H1 (cell line): ENCODE measurements around the gene HTD2. TPM values are rescaled to one million over a fixed set of nuclear protein-coding genes. Genes with fewer than 3 reads are reported as not detected.

ENCODE experiments used
- CTCF ChIA-PET: fragments of 300-600 bp; sonication (Branson Sonifier 250); formaldehyde crosslinking; loops from one replicate; lab custom pipeline; 2021; ENCODE audit not compliant: partially characterized antibody; lab: Charles Lee
- POLR2A ChIA-PET: fragments of 300-600 bp; sonication (Branson Sonifier 250); formaldehyde crosslinking; loops from one replicate; lab custom pipeline; 2021; ENCODE audit warnings: inconsistent platforms; ENCODE audit not compliant: partially characterized antibody; lab: Charles Lee
- DNase-seq, 2 experiments: peaks; one replicate each; pipeline versions ENCODE4 v3.0.0 to v3.0.0-alpha.2; 2010 to 2022; ENCODE audit warnings: low spot score in 2 of 2, low read depth in 1 of 2, mixed read lengths in 1 of 2
- FAIRE-seq: peaks from 2 replicates; lab custom pipeline; 2011; peaks lifted over from hg19 to GRCh38; lab: Jason Lieb, UNC
- H2AFZ ChIP-seq: 2 replicates; pipeline ENCODE4 v1.8.1; 2012; ENCODE audit warnings: low read length, inconsistent platforms
- H2AK5ac ChIP-seq: 2 replicates; pipeline ENCODE4 v1.6.1; 2013; ENCODE audit warnings: low read depth, low read length
- H2BK120ac ChIP-seq: replicated peaks from 2 replicates; pipeline ENCODE3; 2013; ENCODE audit warnings: low read depth, low read length, inconsistent platforms
- H2BK12ac ChIP-seq: 2 replicates; pipeline ENCODE4 v1.6.1; 2013; ENCODE audit warnings: low read depth, low read length
- H2BK15ac ChIP-seq: 2 replicates; pipeline ENCODE4 v1.6.1; 2013; ENCODE audit warnings: low read length
- H2BK20ac ChIP-seq: 2 replicates; pipeline ENCODE4 v1.6.1; 2013; ENCODE audit warnings: low read length
- H2BK5ac ChIP-seq: 2 replicates; pipeline ENCODE4 v1.6.1; 2013; ENCODE audit warnings: low read depth, low read length
- H3K14ac ChIP-seq: 2 replicates; pipeline ENCODE4 v1.6.1; 2013; ENCODE audit warnings: inconsistent platforms; ENCODE audit not compliant: insufficient read length
- H3K18ac ChIP-seq: 2 replicates; pipeline ENCODE4 v1.6.1; 2013; ENCODE audit warnings: low read length; ENCODE audit errors: extremely low read depth
- H3K23ac ChIP-seq: 2 replicates; pipeline ENCODE4 v1.6.1; 2013; ENCODE audit warnings: inconsistent platforms; ENCODE audit not compliant: insufficient read length
- H3K23me2 ChIP-seq: 2 replicates; pipeline ENCODE4 v1.6.1; 2013; ENCODE audit warnings: low read depth, low read length
- H3K27ac ChIP-seq: 2 replicates; pipeline ENCODE4 v1.6.1; 2011; ENCODE audit warnings: low read depth, low read length, inconsistent platforms
- H3K27me3 ChIP-seq, 4 experiments: replicated peaks in 1 of 4; 1 replicate in 1 of 4; 2 replicates in 3 of 4; pipeline versions ENCODE4 v1.6.1 to v1.8.1; 2011 to 2013; ENCODE audit warnings: low read length in 3 of 4, mild to moderate bottlenecking in 3 of 4, inconsistent platforms in 2 of 4, mixed read lengths in 2 of 4, moderate library complexity in 1 of 4; ENCODE audit not compliant: control insufficient read depth in 3 of 4, insufficient read depth in 3 of 4; ENCODE audit errors: extremely low read depth in 1 of 4
- H3K36me3 ChIP-seq, 4 experiments: 2 replicates each; pipeline versions ENCODE4 v1.6.1 to v1.8.1; 2011 to 2013; ENCODE audit warnings: mild to moderate bottlenecking in 4 of 4, low read length in 3 of 4, moderate library complexity in 2 of 4, control low read depth in 1 of 4, inconsistent platforms in 1 of 4; ENCODE audit not compliant: insufficient read depth in 4 of 4, control insufficient read depth in 2 of 4
- H3K4ac ChIP-seq: replicated peaks from 2 replicates; pipeline ENCODE3; 2013; ENCODE audit warnings: low read length, low read depth, mixed read lengths, inconsistent platforms; ENCODE audit not compliant: insufficient read length
- H3K4me1 ChIP-seq, 4 experiments: replicated peaks in 1 of 4; 1 replicate in 1 of 4; 2 replicates in 3 of 4; pipeline versions ENCODE4 v1.6.1 to v1.8.1; 2011 to 2013; ENCODE audit warnings: low read length in 3 of 4, inconsistent platforms in 2 of 4, mixed read lengths in 1 of 4; ENCODE audit not compliant: insufficient read depth in 4 of 4, control insufficient read depth in 3 of 4
- H3K4me2 ChIP-seq, 2 experiments: 2 replicates each; pipeline versions ENCODE4 v1.6.1 to v1.8.1; 2011 to 2013; ENCODE audit warnings: low read depth in 2 of 2, low read length in 2 of 2, control low read depth in 1 of 2, inconsistent platforms in 1 of 2, mild to moderate bottlenecking in 1 of 2; ENCODE audit not compliant: insufficient read depth in 1 of 2
- H3K4me3 ChIP-seq, 4 experiments: fragments of 200-600, 300-600 bp in 1 of 4; sonication (generic), shearing (Covaris generic), sonication (Bioruptor Twin) in 1 of 4; 2 replicates each; pipeline versions ENCODE4 v1.5.1 to v1.8.1; 2011 to 2016; ENCODE audit warnings: low read length in 4 of 4, low read depth in 3 of 4, control low read depth in 2 of 4, inconsistent platforms in 2 of 4, mild to moderate bottlenecking in 2 of 4, mixed read lengths in 1 of 4, moderate library complexity in 1 of 4; ENCODE audit not compliant: insufficient read depth in 2 of 4; ENCODE audit errors: extremely low read depth in 1 of 4
- H3K56ac ChIP-seq: replicated peaks from 2 replicates; pipeline ENCODE3; 2013; ENCODE audit warnings: low read depth, mild to moderate bottlenecking, mixed read lengths, low read length, inconsistent platforms; ENCODE audit not compliant: insufficient read length
- H3K79me1 ChIP-seq: 2 replicates; pipeline ENCODE4 v1.6.1; 2013; ENCODE audit warnings: low read depth, low read length, control low read depth
- H3K79me2 ChIP-seq, 2 experiments: 2 replicates each; pipeline versions ENCODE4 v1.6.1 to v1.8.1; 2012 to 2013; ENCODE audit warnings: low read length in 2 of 2, mild to moderate bottlenecking in 2 of 2, inconsistent platforms in 1 of 2; ENCODE audit not compliant: insufficient read depth in 2 of 2, control insufficient read depth in 1 of 2
- H3K9ac ChIP-seq, 4 experiments: replicated peaks in 1 of 4; 1 replicate in 1 of 4; 2 replicates in 3 of 4; pipeline versions ENCODE4 v1.6.1 to v1.8.1; 2011 to 2013; ENCODE audit warnings: low read depth in 3 of 4, low read length in 3 of 4, control low read depth in 2 of 4, mild to moderate bottlenecking in 2 of 4, moderate library complexity in 2 of 4, inconsistent platforms in 1 of 4; ENCODE audit errors: extremely low read depth in 1 of 4
- H3K9me3 ChIP-seq, 2 experiments: 2 replicates each; pipeline versions ENCODE4 v1.6.1 to v1.8.1; 2012 to 2013; ENCODE audit warnings: mild to moderate bottlenecking in 2 of 2, moderate library complexity in 2 of 2, control low read depth in 1 of 2, inconsistent platforms in 1 of 2, low read depth in 1 of 2, low read length in 1 of 2, mixed read lengths in 1 of 2; ENCODE audit not compliant: insufficient read depth in 2 of 2
- H4K20me1 ChIP-seq, 2 experiments: replicated peaks in 1 of 2; 2 replicates each; pipeline versions ENCODE3 to v1.8.1; 2011 to 2013; ENCODE audit warnings: inconsistent platforms in 2 of 2, low read length in 2 of 2, mild to moderate bottlenecking in 1 of 2; ENCODE audit not compliant: insufficient read depth in 2 of 2, control insufficient read depth in 1 of 2
- H4K5ac ChIP-seq: 2 replicates; pipeline ENCODE4 v1.6.1; 2013; ENCODE audit warnings: low read length, low read depth, mixed read lengths, inconsistent platforms; ENCODE audit not compliant: insufficient read length
- H4K8ac ChIP-seq: 2 replicates; pipeline ENCODE4 v1.8.0; 2013; ENCODE audit warnings: mild to moderate bottlenecking, moderate library complexity, low read length, inconsistent platforms; ENCODE audit not compliant: insufficient read depth; ENCODE audit errors: extremely low read depth
- H4K91ac ChIP-seq: replicated peaks from 2 replicates; pipeline ENCODE3; 2013; ENCODE audit warnings: low read length, mixed read lengths, inconsistent platforms; ENCODE audit not compliant: insufficient read length
- KDM1A ChIP-seq: fragments of 200-600, 300-600 bp; sonication (generic); IDR thresholded peaks from 2 replicates; pipeline ENCODE4 v1.7.1; 2016; ENCODE audit warnings: mild to moderate bottlenecking, low read length, borderline replicate concordance
- RXRA ChIP-seq: IDR thresholded peaks from 2 replicates; pipeline ENCODE4 v1.6.1; 2011; ENCODE audit warnings: low read depth, mild to moderate bottlenecking, low read length, moderate library complexity; ENCODE audit not compliant: insufficient read depth
- SP4 ChIP-seq: IDR thresholded peaks from 2 replicates; pipeline ENCODE4 v1.6.1; 2012; ENCODE audit warnings: low read length, inconsistent platforms
- TBP ChIP-seq: IDR thresholded peaks from 2 replicates; pipeline ENCODE4 v1.6.1; 2011; ENCODE audit warnings: low read depth, low read length, improper control_type of control experiment
- TCF12 ChIP-seq: IDR thresholded peaks from 2 replicates; pipeline ENCODE4 v1.6.1; 2011; ENCODE audit warnings: low read depth, mild to moderate bottlenecking, low read length
- WGBS, 2 experiments: shearing (Covaris generic) in 1 of 2; methylation state at CpG; one replicate each; pipeline versions ENCODE4 v1.1.6 to v1.1.7; 2013 to 2015; ENCODE audit warnings: low lambda C conversion rate in 2 of 2, mixed read lengths in 2 of 2, inconsistent platforms in 1 of 2, low coverage in 1 of 2, missing lambda C conversion rate in 1 of 2; ENCODE audit not compliant: insufficient replicate concordance in 2 of 2, insufficient coverage in 1 of 2, insufficient read length in 1 of 2; ENCODE audit errors: extremely low coverage in 1 of 2, missing lambda C conversion rate in 1 of 2; 5-methylcytosine and 5-hydroxymethylcytosine counted together
- polyA plus RNA-seq, 7 experiments: library from polyadenylated mRNA; depleted of rRNA in 3 of 7; stranded (reverse) in 5 of 7; unstranded in 2 of 7; fragments of >200 nt in 5 of 7; fragments of 200-250 nt in 2 of 7; gene quantifications; 1 replicate in 5 of 7; 2 replicates in 1 of 7; 4 replicates in 1 of 7; pipeline versions ENCODE4 v1.2.1 to v1.2.3, GENCODE V29; 2011 to 2013; ENCODE audit warnings: missing spikeins in 2 of 7, mixed read lengths in 2 of 7
- total RNA-seq: library from RNA; stranded (reverse); fragmentation: NEBNext Ultra II Directional; extraction: Animal tissue kit (Norgen Biotek cat#: 25700); gene quantifications from 2 replicates; pipeline ENCODE4 v1.2.1, GENCODE V29; 2021
- TF ChIP-seq, protein P1 (sequence below), 3 experiments: IDR thresholded peaks; 1 replicate in 2 of 3; 2 replicates in 1 of 3; pipeline versions ENCODE4 v1.5.1 to v1.6.1; 2011; ENCODE audit warnings: low read length in 3 of 3, mild to moderate bottlenecking in 3 of 3, inconsistent platforms in 2 of 3, low read depth in 1 of 3, moderate library complexity in 1 of 3; ENCODE audit not compliant: insufficient read depth in 1 of 3; ENCODE audit errors: control extremely low read depth in 1 of 3

HTD2 gene
- total and polyA plus RNA-seq, 2 of the 8 experiments (the other 6 are each of a cell fraction or from before 2014, with no cell fraction given): 8.8 to 10.8 TPM

GRCh38 chr3:58351920-58352319 lies 45.6 kb downstream of the HTD2 start:
- no peaks in the 10 kb centered on the region for H3K79me1 ChIP-seq
- no peaks in the 10 kb centered on the region for H3K79me2 ChIP-seq
- no peak overlapping the region for H4K5ac ChIP-seq
- H4K20me1 ChIP-seq: no peaks in the 10 kb centered on the region
- H2BK120ac ChIP-seq: no peak overlapping the region
- H3K56ac ChIP-seq: no peak overlapping the region
- no peaks in the 10 kb centered on the region for H3K23me2 ChIP-seq
- H3K4me1 ChIP-seq: 0 out of 7 replicates have a peak, but pooled peaks cover 0 to 3% (median 2%) of the 10 kb centered on the region in 4 experiments
- no peak overlapping the region for H3K4me3 ChIP-seq
- no peak overlapping the region for H2BK20ac ChIP-seq
- no peak overlapping the region for H3K4ac ChIP-seq
- no peak overlapping the region for H3K23ac ChIP-seq
- H3K4me2 ChIP-seq: no peak overlapping the region
- no peaks in the 10 kb centered on the region for H3K27me3 ChIP-seq
- no peak overlapping the region for H2AK5ac ChIP-seq
- H4K91ac ChIP-seq: no peak overlapping the region
- 0 out of 2 replicates have a peak overlapping the region, but pooled peaks have one; percentile 2 for H2BK5ac ChIP-seq
- H2BK12ac ChIP-seq: no peak overlapping the region
- ChIA-PET POLR2A (interaction anchor here (0.9 kb wide), 1 partner anchor 85 kb away, joined by 3 read pairs; no protein-coding TSS in a partner anchor), CTCF (interaction anchor here (0.8 to 2.6 kb wide), 11 partner anchors 11 to 185 kb away, joined by 3 to 11 read pairs (median 4); partner anchors contain the start of genes ACOX2, HTD2 and RPP14)
- no peak overlapping the region for H3K9ac ChIP-seq
- no peak for DNase-seq
- H4K8ac ChIP-seq: no peak overlapping the region
- H2AFZ ChIP-seq: peak overlapping the region; percentile 5; the same call in 1 of the 2 replicates
- no peak overlapping the region for H2BK15ac ChIP-seq
- no peak overlapping the region for H3K18ac ChIP-seq
- H3K36me3 ChIP-seq: no peaks in the 10 kb centered on the region
- H3K14ac ChIP-seq: no peak overlapping the region
- no peak for FAIRE-seq
- no peak overlapping the region for H3K27ac ChIP-seq
- 65% methylated on average over 3 of the region's 3 CpGs; no CpG with 5 or more reads in 1 of the 2 experiments for WGBS, 2 experiments
- no peaks in the 10 kb centered on the region for H3K9me3 ChIP-seq
- TF ChIP-seq TBP (no peak), TCF12 (no peak), KDM1A (no peak), SP4 (no peak), RXRA (no peak)
- TF ChIP-seq, protein P1, sequence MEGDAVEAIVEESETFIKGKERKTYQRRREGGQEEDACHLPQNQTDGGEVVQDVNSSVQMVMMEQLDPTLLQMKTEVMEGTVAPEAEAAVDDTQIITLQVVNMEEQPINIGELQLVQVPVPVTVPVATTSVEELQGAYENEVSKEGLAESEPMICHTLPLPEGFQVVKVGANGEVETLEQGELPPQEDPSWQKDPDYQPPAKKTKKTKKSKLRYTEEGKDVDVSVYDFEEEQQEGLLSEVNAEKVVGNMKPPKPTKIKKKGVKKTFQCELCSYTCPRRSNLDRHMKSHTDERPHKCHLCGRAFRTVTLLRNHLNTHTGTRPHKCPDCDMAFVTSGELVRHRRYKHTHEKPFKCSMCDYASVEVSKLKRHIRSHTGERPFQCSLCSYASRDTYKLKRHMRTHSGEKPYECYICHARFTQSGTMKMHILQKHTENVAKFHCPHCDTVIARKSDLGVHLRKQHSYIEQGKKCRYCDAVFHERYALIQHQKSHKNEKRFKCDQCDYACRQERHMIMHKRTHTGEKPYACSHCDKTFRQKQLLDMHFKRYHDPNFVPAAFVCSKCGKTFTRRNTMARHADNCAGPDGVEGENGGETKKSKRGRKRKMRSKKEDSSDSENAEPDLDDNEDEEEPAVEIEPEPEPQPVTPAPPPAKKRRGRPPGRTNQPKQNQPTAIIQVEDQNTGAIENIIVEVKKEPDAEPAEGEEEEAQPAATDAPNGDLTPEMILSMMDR (IDR thresholded peaks at IDR 0.05; ENCODE audit: control extremely low read depth in 1 of 3, insufficient read depth in 1 of 3, low read depth in 1 of 3, low read length in 3 of 3): peak in 1 of 3 experiments; percentile 18; a peak in 1 of 4 replicates
- TF ChIP-seq, all 59 proteins: peak for 1
